Astrocyte (in vitro differentiated cells and primary cell): ENCODE data around the gene CACNA1A. TPM values are rescaled to one million over a fixed set of nuclear protein-coding genes. Genes with fewer than 3 reads are reported as not detected.

Experiments used
- DNase-seq: peaks from one replicate; pipeline ENCODE4 v3.0.0-alpha.2; 2010; ENCODE audit warnings: low read depth
- FAIRE-seq: peaks from 2 replicates; lab custom pipeline; 2011; peaks lifted over from hg19 to GRCh38; lab: Jason Lieb, UNC
- H2AFZ ChIP-seq: 2 replicates; pipeline ENCODE4 v1.6.0; 2012; ENCODE audit warnings: low read depth, low read length, inconsistent platforms
- H3K27ac ChIP-seq: 2 replicates; pipeline ENCODE4 v1.5.1; 2011; ENCODE audit warnings: low read depth, low read length, inconsistent platforms
- H3K27me3 ChIP-seq: 2 replicates; pipeline ENCODE4 v1.6.0; 2011; ENCODE audit warnings: low read length, inconsistent platforms; ENCODE audit not compliant: insufficient read depth
- H3K36me3 ChIP-seq: 2 replicates; pipeline ENCODE4 v1.5.1; 2011; ENCODE audit warnings: low read length, inconsistent platforms; ENCODE audit not compliant: insufficient read depth
- H3K4me1 ChIP-seq: 2 replicates; pipeline ENCODE4 v1.5.1; 2011; ENCODE audit warnings: low read length, inconsistent platforms; ENCODE audit not compliant: insufficient read depth
- H3K4me2 ChIP-seq: 2 replicates; pipeline ENCODE4 v1.6.0; 2012; ENCODE audit warnings: low read length, inconsistent platforms
- H3K4me3 ChIP-seq: 2 replicates; pipeline ENCODE4 v1.5.1; 2011; ENCODE audit warnings: low read depth, mild to moderate bottlenecking, low read length, inconsistent platforms; ENCODE audit not compliant: insufficient read depth
- H3K79me2 ChIP-seq: 2 replicates; pipeline ENCODE4 v1.6.0; 2012; ENCODE audit warnings: mild to moderate bottlenecking, low read length, inconsistent platforms; ENCODE audit not compliant: insufficient read depth
- H3K9ac ChIP-seq: 2 replicates; pipeline ENCODE4 v1.6.0; 2012; ENCODE audit warnings: mild to moderate bottlenecking, low read length, inconsistent platforms
- H3K9me3 ChIP-seq: 2 replicates; pipeline ENCODE4 v1.5.1; 2012; ENCODE audit warnings: low read depth, mild to moderate bottlenecking, low read length, inconsistent platforms; ENCODE audit not compliant: insufficient read depth
- H4K20me1 ChIP-seq: 2 replicates; pipeline ENCODE4 v1.6.0; 2012; ENCODE audit warnings: low read length, inconsistent platforms; ENCODE audit not compliant: insufficient read depth
- H3K27ac Mint-ChIP-seq: one replicate; pipeline ENCODE4 v1.8.0; 2021; ENCODE audit warnings: mild to moderate bottlenecking, mixed read lengths; ENCODE audit not compliant: unreplicated experiment
- H3K27me3 Mint-ChIP-seq: one replicate; pipeline ENCODE4 v1.8.0; 2021; ENCODE audit warnings: low read depth, mixed read lengths; ENCODE audit not compliant: unreplicated experiment
- H3K36me3 Mint-ChIP-seq: one replicate; pipeline ENCODE4 v1.8.0; 2021; ENCODE audit warnings: low read depth, mixed read lengths; ENCODE audit not compliant: unreplicated experiment
- H3K4me1 Mint-ChIP-seq: one replicate; pipeline ENCODE4 v1.8.0; 2021; ENCODE audit warnings: low read depth, mixed read lengths; ENCODE audit not compliant: unreplicated experiment
- H3K4me3 Mint-ChIP-seq: one replicate; pipeline ENCODE4 v1.8.0; 2021; ENCODE audit warnings: mild to moderate bottlenecking, moderate library complexity, mixed read lengths; ENCODE audit not compliant: unreplicated experiment
- H3K9me3 Mint-ChIP-seq: one replicate; pipeline ENCODE4 v1.8.0; 2021; ENCODE audit warnings: mild to moderate bottlenecking, mixed read lengths; ENCODE audit not compliant: unreplicated experiment
- EZH2 ChIP-seq: IDR thresholded peaks from 2 replicates; pipeline ENCODE4 v1.6.1; 2012; ENCODE audit warnings: mild to moderate bottlenecking, low read length, inconsistent platforms; ENCODE audit not compliant: insufficient read depth
- total RNA-seq: library from RNA; stranded (reverse); gene quantifications from 2 replicates; pipeline ENCODE4 v1.2.1, GENCODE V29; 2021
- TF ChIP-seq, protein P1 (sequence below): IDR thresholded peaks from 2 replicates; pipeline ENCODE4 v1.5.1; 2011; ENCODE audit warnings: low read depth, mild to moderate bottlenecking, inconsistent platforms, low read length, moderate library complexity; ENCODE audit not compliant: insufficient read depth

Gene CACNA1A
- total RNA-seq, 1 donor from 2014 or later = 9.4 TPM

GRCh38 chr19:13460045-13460444 is 46.2 kb downstream of the CACNA1A start:
- H3K4me3 Mint-ChIP-seq = no peak overlapping the region
- H3K27ac ChIP-seq = no peak overlapping the region
- no peaks in the 10 kb centered on the region for H3K36me3 ChIP-seq
- H3K27me3 Mint-ChIP-seq = peaks cover 31% of the 10 kb centered on the region
- FAIRE-seq = no peak
- no peak overlapping the region for H3K27ac Mint-ChIP-seq
- no peak overlapping the region for H3K9ac ChIP-seq
- H3K9me3 ChIP-seq = no peaks in the 10 kb centered on the region
- no peak for TF ChIP-seq EZH2
- TF ChIP-seq, protein P1, sequence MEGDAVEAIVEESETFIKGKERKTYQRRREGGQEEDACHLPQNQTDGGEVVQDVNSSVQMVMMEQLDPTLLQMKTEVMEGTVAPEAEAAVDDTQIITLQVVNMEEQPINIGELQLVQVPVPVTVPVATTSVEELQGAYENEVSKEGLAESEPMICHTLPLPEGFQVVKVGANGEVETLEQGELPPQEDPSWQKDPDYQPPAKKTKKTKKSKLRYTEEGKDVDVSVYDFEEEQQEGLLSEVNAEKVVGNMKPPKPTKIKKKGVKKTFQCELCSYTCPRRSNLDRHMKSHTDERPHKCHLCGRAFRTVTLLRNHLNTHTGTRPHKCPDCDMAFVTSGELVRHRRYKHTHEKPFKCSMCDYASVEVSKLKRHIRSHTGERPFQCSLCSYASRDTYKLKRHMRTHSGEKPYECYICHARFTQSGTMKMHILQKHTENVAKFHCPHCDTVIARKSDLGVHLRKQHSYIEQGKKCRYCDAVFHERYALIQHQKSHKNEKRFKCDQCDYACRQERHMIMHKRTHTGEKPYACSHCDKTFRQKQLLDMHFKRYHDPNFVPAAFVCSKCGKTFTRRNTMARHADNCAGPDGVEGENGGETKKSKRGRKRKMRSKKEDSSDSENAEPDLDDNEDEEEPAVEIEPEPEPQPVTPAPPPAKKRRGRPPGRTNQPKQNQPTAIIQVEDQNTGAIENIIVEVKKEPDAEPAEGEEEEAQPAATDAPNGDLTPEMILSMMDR = no peak
- peaks cover 2% of the 10 kb centered on the region for H3K36me3 Mint-ChIP-seq
- DNase-seq = no peak
- peaks cover 9% of the 10 kb centered on the region for H3K27me3 ChIP-seq
- H3K79me2 ChIP-seq = no peaks in the 10 kb centered on the region
- no peak overlapping the region for H3K4me2 ChIP-seq
- H2AFZ ChIP-seq = no peak overlapping the region
- peaks cover 2% of the 10 kb centered on the region for H3K9me3 Mint-ChIP-seq
- no peaks in the 10 kb centered on the region for H3K4me1 ChIP-seq
- H3K4me3 ChIP-seq = no peak overlapping the region
- H3K4me1 Mint-ChIP-seq = peaks cover 5% of the 10 kb centered on the region
- no peaks in the 10 kb centered on the region for H4K20me1 ChIP-seq

- Mint-ChIP-seq H3K9me3 (peaks cover 2% of the 10 kb centered on the region), H3K36me3 (peaks cover 5% of the 10 kb centered on the region), H3K4me1 (peaks cover 5% of the 10 kb centered on the region), H3K27ac (no peak overlapping the region), H3K4me3 (no peak overlapping the region), H3K27me3 (peaks cover 31% of the 10 kb centered on the region)
- TF ChIP-seq EZH2 = no peak
- TF ChIP-seq, protein P1 = no peak
- FAIRE-seq = no peak
- H3K79me2 ChIP-seq = no peaks in the 10 kb centered on the region
- no peaks in the 10 kb centered on the region for H4K20me1 ChIP-seq
- no peak overlapping the region for H2AFZ ChIP-seq
- H3K27ac ChIP-seq = no peak overlapping the region
- H3K9ac ChIP-seq = no peak overlapping the region
- DNase-seq = no peak
- H3K9me3 ChIP-seq = no peaks in the 10 kb centered on the region
- H3K36me3 ChIP-seq = no peaks in the 10 kb centered on the region
- no peak overlapping the region for H3K4me3 ChIP-seq
- no peak overlapping the region for H3K4me2 ChIP-seq
- no peaks in the 10 kb centered on the region for H3K4me1 ChIP-seq
- H3K27me3 ChIP-seq = peaks cover 9% of the 10 kb centered on the region
These were observed 46.9 kb downstream of the CACNA1A start for GRCh38 chr19:13459351-13459750.

GRCh38 chr19:13451434-13451995 is 54.8 kb downstream of the CACNA1A start:
- H3K4me3 ChIP-seq = no peak overlapping the region

More at GRCh38 chr19:13451434-13451995, 54.8 kb downstream of the CACNA1A start:
- H3K27ac ChIP-seq = no peak overlapping the region
- H4K20me1 ChIP-seq = no peaks in the 10 kb centered on the region
- no peak for TF ChIP-seq EZH2
- TF ChIP-seq, protein P1 = no peak
- H3K79me2 ChIP-seq = no peaks in the 10 kb centered on the region
- H2AFZ ChIP-seq = no peak overlapping the region
- FAIRE-seq (no peak), DNase-seq (no peak)
- H3K9me3 Mint-ChIP-seq = peaks cover 6% of the 10 kb centered on the region
- H3K4me1 Mint-ChIP-seq = no peaks in the 10 kb centered on the region
- H3K9me3 ChIP-seq = no peaks in the 10 kb centered on the region
- H3K9ac ChIP-seq = no peak overlapping the region
- H3K4me2 ChIP-seq = no peak overlapping the region
- H3K27me3 Mint-ChIP-seq = no peaks in the 10 kb centered on the region
- no peak overlapping the region for H3K27ac Mint-ChIP-seq
- no peaks in the 10 kb centered on the region for H3K36me3 ChIP-seq
- no peaks in the 10 kb centered on the region for H3K27me3 ChIP-seq
- H3K4me3 Mint-ChIP-seq = no peak overlapping the region
- peaks cover 16% of the 10 kb centered on the region for H3K36me3 Mint-ChIP-seq
- no peaks in the 10 kb centered on the region for H3K4me1 ChIP-seq
